HEK293 (cell line): ENCODE results near the gene C5orf46.

ENCODE experiments used
- CTCF ChIA-PET: fragments of 350-600 bp; formaldehyde crosslinking; extraction: SDS; loops from one replicate; lab custom pipeline; 2021; ENCODE audit warnings: antibody characterized with exemption; lab: Yijun Ruan, JAX
- POLR2A ChIA-PET: fragments of 300-600 bp; formaldehyde crosslinking; extraction: SDS; loops from one replicate; lab custom pipeline; 2020; ENCODE audit warnings: antibody characterized with exemption, inconsistent platforms; lab: Yijun Ruan, JAX
- H3K27ac ChIP-seq: fragments of 200-500 bp; sonication (Bioruptor generic); 2 replicates; pipeline ENCODE4 v1.5.1; 2014; ENCODE audit warnings: low read depth, low read length, control low read depth, inconsistent platforms; ENCODE audit errors: extremely low read depth
- H3K36me3 ChIP-seq, 2 experiments: fragments of 200-500 bp in 1 of 2; sonication (Bioruptor generic) in 1 of 2; 1 replicate in 1 of 2; 2 replicates in 1 of 2; pipeline ENCODE4 v1.5.1; 2014 to 2017; ENCODE audit warnings: inconsistent platforms in 2 of 2, low read length in 2 of 2; ENCODE audit not compliant: control insufficient read depth in 2 of 2, insufficient read depth in 1 of 2
- H3K4me1 ChIP-seq: fragments of 200-500 bp; sonication (Bioruptor generic); 2 replicates; pipeline ENCODE4 v1.5.1; 2014; ENCODE audit warnings: mild to moderate bottlenecking, low read length, inconsistent platforms; ENCODE audit not compliant: control insufficient read depth, insufficient read depth
- H3K4me3 ChIP-seq: 2 replicates; pipeline ENCODE4 v1.5.1; 2011; ENCODE audit warnings: low read depth, mild to moderate bottlenecking, control low read depth, low read length, moderate library complexity
- H3K9me3 ChIP-seq: fragments of 200-500 bp; sonication (Bioruptor generic); 2 replicates; pipeline ENCODE4 v1.5.1; 2014; ENCODE audit warnings: low read depth, low read length, inconsistent platforms; ENCODE audit not compliant: control insufficient read depth, insufficient read depth
- CTCF ChIP-seq: fragments of 450-650 bp; formaldehyde crosslinking; IDR thresholded peaks from 2 replicates; pipeline ENCODE4 v1.5.1; 2016; ENCODE audit warnings: missing biosample characterization, missing genetic modification characterization
- KLF8 ChIP-seq: fragments of 450-650 bp; formaldehyde crosslinking; IDR thresholded peaks from 2 replicates; pipeline ENCODE4 v1.5.1; 2016; ENCODE audit warnings: missing biosample characterization, missing genetic modification characterization
- PRDM2 ChIP-seq: fragments of 450-650 bp; formaldehyde crosslinking; IDR thresholded peaks from 2 replicates; pipeline ENCODE4 v1.5.1; 2016; ENCODE audit warnings: missing biosample characterization, missing genetic modification characterization, borderline replicate concordance
- REST ChIP-seq: fragments of 450-650 bp; formaldehyde crosslinking; IDR thresholded peaks from 2 replicates; pipeline ENCODE4 v1.5.1; 2016; ENCODE audit warnings: missing biosample characterization, missing genetic modification characterization
- ZNF148 ChIP-seq: fragments of 450-650 bp; formaldehyde crosslinking; IDR thresholded peaks from 2 replicates; pipeline ENCODE4 v1.5.0; 2017; ENCODE audit warnings: missing biosample characterization, missing genetic modification characterization, borderline replicate concordance
- ZNF354C ChIP-seq: fragments of 450-650 bp; formaldehyde crosslinking; IDR thresholded peaks from 2 replicates; pipeline ENCODE4 v1.5.1; 2016; ENCODE audit warnings: missing biosample characterization, missing genetic modification characterization, low read depth, borderline replicate concordance
- ZNF518A ChIP-seq: fragments of 450-650 bp; formaldehyde crosslinking; conservative IDR thresholded peaks from 2 replicates; pipeline ENCODE4 v1.5.1; 2016; ENCODE audit warnings: low read depth, missing biosample characterization, missing genetic modification characterization
- ZNF580 ChIP-seq: fragments of 450-650 bp; formaldehyde crosslinking; IDR thresholded peaks from 2 replicates; pipeline ENCODE4 v1.5.1; 2016; ENCODE audit warnings: missing biosample characterization, missing genetic modification characterization
- ZNF645 ChIP-seq: fragments of 450-650 bp; formaldehyde crosslinking; IDR thresholded peaks from 2 replicates; pipeline ENCODE4; 2016; ENCODE audit warnings: missing biosample characterization, missing genetic modification characterization
- ZNF777 ChIP-seq: fragments of 450-650 bp; formaldehyde crosslinking; IDR thresholded peaks from 2 replicates; pipeline ENCODE4 v1.5.1; 2017; ENCODE audit warnings: missing biosample characterization, missing genetic modification characterization, borderline replicate concordance

The C5orf46 gene

GRCh38 chr5:147859962-147860640 lies 46.2 kb downstream of the C5orf46 start:
- Histone ChIP-seq H3K36me3 (no peaks in the 10 kb centered on the region), H3K4me3 (no peak overlapping the region), H3K4me1 (no peaks in the 10 kb centered on the region), H3K27ac (no peak overlapping the region), H3K9me3 (no peaks in the 10 kb centered on the region)
- CTCF ChIA-PET, result interaction anchor here (0.5 to 9.4 kb wide), 8 partner anchors 16 to 871 kb away, joined by 3 to 172 read pairs (median 4); no protein-coding TSS in a partner anchor
- no peak for TF ChIP-seq CTCF (tag by site-specific recombination)
- TF ChIP-seq PRDM2 (tag by site-specific recombination), result no peak
- TF ChIP-seq REST (tag by site-specific recombination), result no peak
- no peak for TF ChIP-seq ZNF518A (tag by site-specific recombination)
- no peak for TF ChIP-seq ZNF148
- TF ChIP-seq ZNF777, result no peak
- no peak for TF ChIP-seq KLF8 (tag by site-specific recombination)
- TF ChIP-seq ZNF645 (tag by site-specific recombination), result no peak
- TF ChIP-seq ZNF580, result no peak
- no peak for TF ChIP-seq ZNF354C (tag by site-specific recombination)
- POLR2A ChIA-PET, result no interaction called here
